ENCODE results near the gene VWF. TPM values are rescaled to one million over a fixed set of nuclear protein-coding genes. Genes with fewer than 3 reads are reported as not detected.

The VWF gene
- total RNA-seq, 1 experiment from 2014 or later = 0.41 TPM

DNA sequence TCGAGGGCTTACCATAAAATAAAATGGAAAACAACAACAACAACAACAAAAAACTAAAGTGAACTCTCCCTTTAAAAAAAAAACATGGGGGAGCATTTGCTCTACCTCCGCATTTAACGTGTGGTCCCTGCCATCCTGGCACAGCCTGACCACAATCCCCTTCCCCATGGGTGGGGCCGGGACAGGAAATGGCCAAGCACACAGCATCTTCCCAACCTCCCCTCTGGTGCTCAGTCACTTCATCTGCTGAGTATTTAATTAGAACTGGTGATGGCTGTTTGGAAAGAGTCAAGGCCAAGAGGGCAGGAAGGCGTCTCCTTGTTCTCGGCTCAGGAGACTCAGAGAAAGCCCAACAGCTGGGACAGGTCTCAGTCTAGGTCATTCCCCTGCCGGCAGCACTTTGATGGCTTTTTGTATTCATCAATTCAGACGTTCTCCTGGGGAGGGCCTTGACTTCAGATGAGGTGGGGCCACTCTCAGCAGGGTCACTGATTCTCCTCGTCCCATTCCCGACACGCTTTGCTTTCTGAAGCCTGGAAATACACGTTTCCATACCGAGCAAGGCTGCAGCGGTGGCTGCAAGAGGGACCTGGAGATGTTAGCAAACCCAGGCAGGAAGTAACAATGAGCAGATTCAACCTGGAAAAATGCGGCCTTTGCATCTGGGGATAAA is 223.8 kb downstream of the VWF start:
- BruUV-seq (replicated peaks) = no TSS peak
- no peaks in the 10 kb centered on the region for H3K36me3 Mint-ChIP-seq (ENCODE audit: insufficient read depth, unreplicated experiment)

GRCh38 chr12:5900076-5900475 is 224.4 kb downstream of the VWF start:
- Histone ChIP-seq H3K27me3 (replicated peaks; ENCODE audit: control insufficient read depth, insufficient read depth, low read length) (peaks cover 2% of the 10 kb centered on the region), H3K9me3 (peaks cover 9% of the 10 kb centered on the region), H3K36me3 (ENCODE audit: control insufficient read depth, insufficient read depth, low read length) (no peaks in the 10 kb centered on the region), H3K4me3 (ENCODE audit: low read depth, low read length) (no peak overlapping the region), H3K4me1 (no peaks in the 10 kb centered on the region)
- H3K4me3 Mint-ChIP-seq (ENCODE audit: unreplicated experiment) = no peak overlapping the region
- DNase-seq = no peak
- H3K27ac Mint-ChIP-seq (ENCODE audit: unreplicated experiment) = no peak overlapping the region
- H3K4me1 Mint-ChIP-seq (ENCODE audit: low read depth, unreplicated experiment) = no peaks in the 10 kb centered on the region
- peaks cover 44% of the 10 kb centered on the region for H3K27me3 Mint-ChIP-seq (ENCODE audit: insufficient read depth, unreplicated experiment)
- BruUV-seq (replicated peaks) = no TSS peak
- intact Hi-C loops (cut with micrococcal nuclease; ENCODE audit: unreplicated experiment) = no loop called here
- no peaks in the 10 kb centered on the region for H3K9me3 Mint-ChIP-seq (ENCODE audit: unreplicated experiment)
- CTCF ChIA-PET = interaction anchor here (1.8 kb wide), 1 partner anchor 472 kb away, joined by 7 read pairs; no protein-coding TSS in a partner anchor
- POLR2A ChIA-PET = no interaction called here
- TF ChIP-seq CTCF (IDR thresholded peaks at IDR 0.05; ENCODE audit: insufficient read depth in 1 of 2, low read depth in 1 of 2, low read length in 1 of 2, severe bottlenecking in 1 of 2, unreplicated experiment in 1 of 2) = no peak
- no peaks in the 10 kb centered on the region for H3K36me3 Mint-ChIP-seq (ENCODE audit: insufficient read depth, unreplicated experiment)

More for the DNA sequence above, 223.8 kb downstream of the VWF start:
- Histone ChIP-seq H3K4me1 (no peaks in the 10 kb centered on the region), H3K36me3 (ENCODE audit: control insufficient read depth, insufficient read depth, low read length) (no peaks in the 10 kb centered on the region), H3K4me3 (ENCODE audit: low read depth, low read length) (no peak overlapping the region), H3K27me3 (replicated peaks; ENCODE audit: control insufficient read depth, insufficient read depth, low read length) (peaks cover 2% of the 10 kb centered on the region), H3K9me3 (peaks cover 9% of the 10 kb centered on the region)
- Mint-ChIP-seq H3K4me1 (ENCODE audit: low read depth, unreplicated experiment) (no peaks in the 10 kb centered on the region), H3K27me3 (ENCODE audit: insufficient read depth, unreplicated experiment) (peaks cover 47% of the 10 kb centered on the region), H3K9me3 (ENCODE audit: unreplicated experiment) (no peaks in the 10 kb centered on the region), H3K4me3 (ENCODE audit: unreplicated experiment) (no peak overlapping the region), H3K27ac (ENCODE audit: unreplicated experiment) (no peak overlapping the region)
- intact Hi-C loops (cut with micrococcal nuclease; ENCODE audit: unreplicated experiment) = no loop called here
- TF ChIP-seq CTCF (IDR thresholded peaks at IDR 0.05; ENCODE audit: insufficient read depth in 1 of 2, low read depth in 1 of 2, low read length in 1 of 2, severe bottlenecking in 1 of 2, unreplicated experiment in 1 of 2) = no peak
- DNase-seq = no peak
- ChIA-PET CTCF (no interaction called here), POLR2A (no interaction called here)

- DNase-seq = no peak
- H3K27me3 ChIP-seq (replicated peaks; ENCODE audit: control insufficient read depth, insufficient read depth, low read length) = peaks cover 2% of the 10 kb centered on the region
- H3K27me3 Mint-ChIP-seq (ENCODE audit: insufficient read depth, unreplicated experiment) = peaks cover 44% of the 10 kb centered on the region
- no peaks in the 10 kb centered on the region for H3K36me3 ChIP-seq (ENCODE audit: control insufficient read depth, insufficient read depth, low read length)
- peaks cover 2% of the 10 kb centered on the region for H3K9me3 Mint-ChIP-seq (ENCODE audit: unreplicated experiment)
- BruUV-seq (replicated peaks) = no TSS peak
- H3K9me3 ChIP-seq = peaks cover 9% of the 10 kb centered on the region
- H3K36me3 Mint-ChIP-seq (ENCODE audit: insufficient read depth, unreplicated experiment) = no peaks in the 10 kb centered on the region
- H3K27ac Mint-ChIP-seq (ENCODE audit: unreplicated experiment) = no peak overlapping the region
- intact Hi-C loops (cut with micrococcal nuclease; ENCODE audit: unreplicated experiment) = no loop called here
- CTCF ChIA-PET = interaction anchor here (1.2 to 1.8 kb wide), 3 partner anchors 10 to 472 kb away, joined by 3 to 7 read pairs (median 6); no protein-coding TSS in a partner anchor
- POLR2A ChIA-PET = interaction anchor here (0.6 kb wide), 1 partner anchor 1466 kb away, joined by 3 read pairs; no protein-coding TSS in a partner anchor
- H3K4me1 ChIP-seq = no peaks in the 10 kb centered on the region
- H3K4me3 Mint-ChIP-seq (ENCODE audit: unreplicated experiment) = no peak overlapping the region
- no peak overlapping the region for H3K4me3 ChIP-seq (ENCODE audit: low read depth, low read length)
- no peaks in the 10 kb centered on the region for H3K4me1 Mint-ChIP-seq (ENCODE audit: low read depth, unreplicated experiment)
- no peak for TF ChIP-seq CTCF (IDR thresholded peaks at IDR 0.05; ENCODE audit: insufficient read depth in 1 of 2, low read depth in 1 of 2, low read length in 1 of 2, severe bottlenecking in 1 of 2, unreplicated experiment in 1 of 2)
These were observed 224.8 kb downstream of the VWF start for GRCh38 chr12:5899675-5900074.

Measured in Caco-2 (cell line).